Measurements from ENCODE around the gene MXRA7. TPM values are rescaled to one million over a fixed set of nuclear protein-coding genes. Genes with fewer than 3 reads are reported as not detected.

MXRA7 gene, protein sequence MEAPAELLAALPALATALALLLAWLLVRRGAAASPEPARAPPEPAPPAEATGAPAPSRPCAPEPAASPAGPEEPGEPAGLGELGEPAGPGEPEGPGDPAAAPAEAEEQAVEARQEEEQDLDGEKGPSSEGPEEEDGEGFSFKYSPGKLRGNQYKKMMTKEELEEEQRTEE
- 1 to 10 TPM; 8.4 to 8.6 TPM for total RNA-seq

DNA sequence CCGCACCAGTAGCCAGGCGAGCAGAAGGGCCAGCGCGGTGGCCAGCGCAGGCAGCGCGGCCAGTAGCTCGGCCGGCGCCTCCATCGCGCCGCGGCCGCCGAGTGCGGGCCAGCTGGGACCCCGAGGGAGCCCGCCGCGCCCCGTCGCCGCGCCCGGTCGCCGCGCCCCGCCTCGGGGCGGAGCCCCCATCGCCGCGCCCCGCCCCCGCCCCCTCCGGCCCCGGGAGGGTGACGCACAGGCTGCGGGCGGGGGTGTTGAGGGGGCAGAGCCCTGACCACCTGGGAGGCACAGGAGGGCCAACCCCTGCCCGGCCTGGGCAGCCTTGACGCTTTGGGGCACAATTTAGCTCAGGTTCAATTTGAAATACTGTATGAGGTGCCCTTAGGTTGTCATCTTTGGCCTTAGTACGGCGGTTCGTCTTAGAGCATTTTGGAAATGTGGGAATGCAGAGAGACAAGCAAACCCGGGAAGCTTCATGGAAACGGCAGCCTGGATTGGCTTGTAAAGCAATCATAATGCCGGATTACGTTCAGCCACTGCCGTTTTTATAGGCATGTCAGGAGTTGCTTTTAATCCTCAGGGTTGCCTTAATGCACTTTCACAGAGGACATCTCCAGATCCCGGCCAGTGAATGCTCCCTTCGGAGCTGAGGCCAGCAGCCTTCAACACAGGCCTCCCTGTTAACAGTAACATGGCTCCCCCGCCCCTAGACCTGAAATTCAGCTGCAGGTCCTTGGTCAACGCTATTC is at the start of gene MXRA7:
Gene MXRA7, minus strand, starts transcription at position 103 of the 749 bp plus-strand sequence. Its CDS starts 19 bp downstream, at position 84.
- H3K4me1 Mint-ChIP-seq (ENCODE audit: low read depth), result peaks cover 42% of the 10 kb centered on the region
- TF ChIP-seq CTCF (IDR thresholded peaks at IDR 0.05), result no peak
- intact Hi-C loops (cut with micrococcal nuclease), result no loop called here
- DNase-seq, result peak; percentile 72
- ATAC-seq, result peak; percentile 75
- H3K36me3 Mint-ChIP-seq (ENCODE audit: low read depth), result peaks cover 25% of the 10 kb centered on the region
- H3K4me3 Mint-ChIP-seq, result peak within 1 kb of the TSS; percentile 70
- ChIA-PET POLR2A (interaction anchor here (0.6 to 10.1 kb wide), 5 partner anchors 16 to 374 kb away, joined by 3 to 111 read pairs (median 3); partner anchors contain the start of genes JMJD6, METTL23, MFSD11 and SRSF2), CTCF (interaction anchor here (0.8 to 6.8 kb wide), 3 partner anchors 15 to 188 kb away, joined by 3 to 83 read pairs (median 7); partner anchors contain the start of genes JMJD6 and METTL23)
- H3K27me3 Mint-ChIP-seq, result no peaks in the 10 kb centered on the region
- no peaks in the 10 kb centered on the region for H3K9me3 Mint-ChIP-seq
- H3K27ac Mint-ChIP-seq, result no peak within 1 kb of the TSS

GRCh38 chr17:76758570-76758969 is 47.8 kb upstream of the MXRA7 start:
- ChIA-PET CTCF (interaction anchor here (1.4 kb wide), 1 partner anchor 45 kb away, joined by 3 read pairs; no protein-coding TSS in a partner anchor), POLR2A (interaction anchor here (0.6 to 1.7 kb wide), 5 partner anchors 14 to 86 kb away, joined by 3 to 6 read pairs (median 4); no protein-coding TSS in a partner anchor)
- Mint-ChIP-seq H3K4me3 (no peak overlapping the region), H3K27me3 (no peaks in the 10 kb centered on the region), H3K36me3 (ENCODE audit: low read depth) (peaks cover 10% of the 10 kb centered on the region), H3K9me3 (no peaks in the 10 kb centered on the region), H3K4me1 (ENCODE audit: low read depth) (peaks cover 5% of the 10 kb centered on the region), H3K27ac (no peak overlapping the region)
- no peak for DNase-seq
- TF ChIP-seq CTCF (IDR thresholded peaks at IDR 0.05), result no peak
- intact Hi-C loops (cut with micrococcal nuclease), result no loop called here
- ATAC-seq, result no peak

- no peak for ATAC-seq
- H3K36me3 Mint-ChIP-seq (ENCODE audit: low read depth), result peaks cover 10% of the 10 kb centered on the region
- DNase-seq, result no peak
- ChIA-PET CTCF (no interaction called here), POLR2A (interaction anchor here (0.7 kb wide), 1 partner anchor 22 kb away, joined by 3 read pairs; no protein-coding TSS in a partner anchor)
- H3K27ac Mint-ChIP-seq, result no peak overlapping the region
- H3K4me3 Mint-ChIP-seq, result no peak overlapping the region
- intact Hi-C loops (cut with micrococcal nuclease), result no loop called here
- TF ChIP-seq CTCF (IDR thresholded peaks at IDR 0.05), result no peak
- H3K4me1 Mint-ChIP-seq (ENCODE audit: low read depth), result peaks cover 15% of the 10 kb centered on the region
- no peaks in the 10 kb centered on the region for H3K27me3 Mint-ChIP-seq
- H3K9me3 Mint-ChIP-seq, result no peaks in the 10 kb centered on the region
Observed at GRCh38 chr17:76757256-76757655, 46.5 kb upstream of the MXRA7 start.

DNA sequence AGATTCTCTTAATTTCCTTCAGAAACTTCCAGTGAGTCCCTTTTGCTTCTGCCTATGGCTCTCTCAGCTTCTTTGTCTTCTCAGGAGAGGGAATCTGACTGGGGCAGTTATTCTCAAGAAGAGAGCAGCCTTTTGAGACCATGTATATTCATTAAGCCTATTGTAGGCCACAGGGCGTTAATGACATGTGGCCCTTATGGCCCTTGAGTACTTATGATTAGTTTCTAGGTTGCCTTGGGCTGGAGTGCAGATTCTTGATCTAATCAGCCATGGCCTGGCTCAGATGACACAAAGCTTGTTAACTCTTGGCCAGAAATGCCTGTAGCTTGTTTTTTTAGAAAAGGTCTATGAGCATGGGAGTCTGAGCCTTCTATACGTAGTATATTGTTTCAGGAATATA is 44.5 kb upstream of the MXRA7 start:
- DNase-seq, result no peak
- H3K4me3 Mint-ChIP-seq, result no peak overlapping the region

More for the DNA sequence above, 44.5 kb upstream of the MXRA7 start:
- CTCF ChIA-PET, result no interaction called here
- no peak for TF ChIP-seq CTCF (IDR thresholded peaks at IDR 0.05)
- H3K36me3 Mint-ChIP-seq (ENCODE audit: low read depth), result peaks cover 11% of the 10 kb centered on the region
- no peak for ATAC-seq
- H3K4me1 Mint-ChIP-seq (ENCODE audit: low read depth), result peaks cover 18% of the 10 kb centered on the region
- POLR2A ChIA-PET, result interaction anchor here (0.6 to 0.7 kb wide), 3 partner anchors 16 to 75 kb away, joined by 3 read pairs; no protein-coding TSS in a partner anchor
- no peak overlapping the region for H3K27ac Mint-ChIP-seq
- H3K9me3 Mint-ChIP-seq, result no peaks in the 10 kb centered on the region
- no peaks in the 10 kb centered on the region for H3K27me3 Mint-ChIP-seq
- intact Hi-C loops (cut with micrococcal nuclease), result no loop called here

Measured in activated CD8-positive, alpha-beta T cell treated with anti-CD3 and anti-CD28 coated beads for 36 hours (primary cell).